Omental fat pad (tissue), 4 donors: ENCODE data around the gene STARD6. TPM values are rescaled to one million over a fixed set of nuclear protein-coding genes. Genes with fewer than 3 reads are reported as not detected.

ENCODE experiments used
- ATAC-seq: fragments of 150-250 bp; one replicate; pipeline ENCODE4 v1.9.1; 2016; ENCODE audit warnings: mild to moderate bottlenecking, moderate library complexity; ENCODE audit not compliant: low FRiP score
- DNase-seq: peaks from one replicate; pipeline ENCODE4 v3.0.0-alpha.2; 2019; ENCODE audit warnings: low spot score
- CTCF ChIP-seq, 3 donors: fragments of 450-650 bp; IDR thresholded peaks; one replicate each; pipeline ENCODE4 v1.5.1; 2016 to 2017; ENCODE audit warnings: antibody characterized with exemption in 3 of 3, mild to moderate bottlenecking in 3 of 3, moderate library complexity in 2 of 3
- total RNA-seq, 4 donors: library from RNA; depleted of rRNA; stranded (reverse); fragments of >200 nt; gene quantifications; one replicate each; pipeline ENCODE4 v1.1.0, GENCODE V29; 2016

The STARD6 gene
- total RNA-seq, 4 donors from 2014 or later: not detected

- DNase-seq: no peak
- TF ChIP-seq CTCF (IDR thresholded peaks at IDR 0.05): no peak
- no peak for ATAC-seq
Observed at GRCh38 chr18:54381640-54382039, 24.0 kb upstream of the STARD6 start.

- no peak for ATAC-seq
- no peak for TF ChIP-seq CTCF (IDR thresholded peaks at IDR 0.05)
- DNase-seq: no peak
Observed at GRCh38 chr18:54378057-54378456, 20.4 kb upstream of the STARD6 start.

DNA sequence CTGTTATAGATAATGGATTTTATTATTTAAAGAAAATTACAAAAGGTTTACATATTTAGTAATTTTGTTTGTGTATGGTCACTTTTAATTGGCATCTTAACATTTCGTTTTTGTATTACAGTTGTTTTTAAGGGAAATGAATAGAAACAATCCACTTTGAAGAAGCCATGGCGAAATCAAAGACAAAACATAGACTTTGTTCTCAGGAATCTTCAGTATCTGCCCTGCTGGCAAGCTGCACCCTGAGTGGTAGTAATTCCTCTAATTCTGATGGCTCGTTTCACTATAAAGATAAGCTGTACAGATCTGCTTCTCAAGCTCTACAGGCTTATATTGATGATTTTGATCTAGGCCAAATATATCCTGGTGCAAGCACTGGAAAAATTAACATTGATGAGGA is 2.7 kb upstream of the STARD6 start:
- DNase-seq (no peak), ATAC-seq (no peak)
- TF ChIP-seq CTCF (IDR thresholded peaks at IDR 0.05): no peak

GRCh38 chr18:54359233-54359632 is 1.6 kb upstream of the STARD6 start:
- ATAC-seq (no peak), DNase-seq (no peak)
- TF ChIP-seq CTCF (IDR thresholded peaks at IDR 0.05): no peak

DNA sequence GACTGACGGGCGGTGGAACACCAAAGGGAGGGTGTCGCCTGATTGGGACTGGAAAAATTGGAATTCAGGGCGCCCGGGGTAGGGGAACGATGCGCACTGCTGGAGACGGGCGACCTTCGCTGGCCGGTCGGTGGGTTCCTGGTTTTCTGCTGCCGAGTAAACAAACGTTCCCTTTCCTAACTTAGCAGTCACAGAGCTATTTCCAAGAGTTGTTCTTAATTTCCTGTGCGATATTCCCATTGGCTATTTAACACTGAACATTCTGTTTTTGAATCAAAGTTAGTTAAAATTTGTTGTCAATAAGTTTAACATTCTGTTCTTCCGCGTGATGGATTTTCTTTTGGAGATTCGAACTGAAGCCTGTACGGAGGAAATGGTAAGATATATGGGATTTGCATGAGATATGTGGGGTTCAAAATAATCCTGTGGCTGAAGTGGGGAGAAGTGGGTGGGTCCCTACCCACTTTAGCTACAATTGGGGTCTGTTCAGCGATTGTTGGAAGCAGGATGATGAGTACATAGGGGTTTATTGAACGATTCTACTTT is 910 bp upstream of the STARD6 start:
- ATAC-seq (no peak), DNase-seq (no peak)
- TF ChIP-seq CTCF (IDR thresholded peaks at IDR 0.05): no peak

- no peak for TF ChIP-seq CTCF (IDR thresholded peaks at IDR 0.05)
- ATAC-seq (peak; percentile 28), DNase-seq (no peak)
Observed at GRCh38 chr18:54357082-54357659, 487 bp downstream of the STARD6 start.

DNA sequence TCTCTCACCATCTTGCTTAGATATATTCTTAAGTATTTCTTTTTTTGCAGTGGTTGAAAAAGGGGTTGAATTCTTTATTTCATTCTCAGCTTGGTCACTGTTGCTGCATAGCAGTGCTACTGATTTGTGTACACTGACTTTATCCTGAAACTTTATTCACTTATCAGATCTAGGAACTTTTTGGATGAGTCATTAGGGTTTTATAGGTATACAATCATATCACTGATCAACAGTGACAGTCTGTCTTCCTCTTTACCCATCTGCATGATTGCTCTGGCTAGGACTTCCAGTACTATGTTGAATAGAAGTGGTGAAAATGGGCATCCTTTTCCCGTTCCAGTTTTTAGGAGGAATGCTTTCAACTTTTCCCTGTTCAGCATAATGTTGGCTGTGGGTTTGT is 6.5 kb downstream of the STARD6 start:
- no peak for TF ChIP-seq CTCF (IDR thresholded peaks at IDR 0.05)
- ATAC-seq (peak; percentile 37), DNase-seq (no peak)
